Activated T-helper 17 cell treated with anti-CD3 and anti-CD28 coated beads, Interleukin-2, amount 50 U/mL, for 72 hours (primary cell): Measurements from ENCODE around the gene DPPA4. TPM values are rescaled to one million over a fixed set of nuclear protein-coding genes. Genes with fewer than 3 reads are reported as not detected.

ENCODE experiments used
- ATAC-seq: fragments of 150-1000 bp; cut with Tn5 transposase; replicated peaks from 2 replicates; pipeline ENCODE4 v1.10.0; 2021; ENCODE audit warnings: mild to moderate bottlenecking, moderate library complexity
- H3K27ac Mint-ChIP-seq: one replicate; pipeline ENCODE4 v1.8.0; 2022; ENCODE audit warnings: mixed read lengths
- H3K27me3 Mint-ChIP-seq: one replicate; pipeline ENCODE4 v1.8.0; 2022; ENCODE audit warnings: mixed read lengths
- H3K36me3 Mint-ChIP-seq: one replicate; pipeline ENCODE4 v1.8.0; 2022; ENCODE audit warnings: low read depth, mild to moderate bottlenecking, mixed read lengths
- H3K4me1 Mint-ChIP-seq: one replicate; pipeline ENCODE4 v1.8.0; 2022; ENCODE audit warnings: mixed read lengths
- H3K4me3 Mint-ChIP-seq: one replicate; pipeline ENCODE4 v1.8.0; 2022; ENCODE audit warnings: mild to moderate bottlenecking, mixed read lengths
- H3K9me3 Mint-ChIP-seq: one replicate; pipeline ENCODE4 v1.8.0; 2022; ENCODE audit warnings: mixed read lengths
- total RNA-seq, 2 donors: library from RNA; stranded (reverse); gene quantifications; one replicate each; pipeline ENCODE4 v1.2.3, GENCODE V29; 2022

Gene DPPA4
- total RNA-seq, 2 donors from 2014 or later = not detected

DNA sequence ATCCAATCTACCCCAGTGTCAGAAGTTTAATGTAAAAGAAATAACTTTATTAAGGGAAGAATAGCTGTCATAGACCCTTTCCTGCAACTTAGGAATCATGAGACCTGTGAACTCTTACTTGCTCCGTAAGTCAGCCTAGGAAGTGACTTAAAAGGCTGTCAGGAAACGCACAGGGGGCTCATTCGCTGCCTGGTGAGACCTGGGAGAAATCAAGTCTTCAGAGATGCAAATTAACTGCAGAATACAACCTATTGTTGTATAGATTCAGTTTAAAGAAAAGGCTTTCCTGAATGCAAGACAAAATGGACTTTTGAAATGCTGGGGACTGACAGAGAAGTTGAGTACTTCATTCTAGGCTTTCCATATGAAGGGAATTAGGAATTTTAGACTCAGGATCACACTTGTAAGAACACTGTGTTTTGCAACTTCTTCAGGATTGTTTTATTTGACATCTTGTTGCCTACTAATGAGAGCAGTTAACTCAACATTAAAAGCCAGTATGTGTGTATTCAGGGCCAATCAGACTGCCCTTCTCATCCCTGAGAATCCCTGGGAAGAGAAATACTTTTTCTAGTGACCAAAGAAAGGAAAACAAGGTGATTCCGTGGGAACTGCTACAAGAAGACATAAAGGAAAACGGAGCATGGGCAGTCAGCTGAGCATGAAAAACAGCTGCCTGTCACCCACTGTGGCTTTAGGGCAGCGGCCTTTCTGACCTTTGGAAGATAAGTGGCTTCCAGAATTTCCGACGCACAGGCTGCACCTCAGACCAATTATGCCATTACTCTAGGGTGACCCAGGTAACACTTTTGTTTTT is 18.5 kb upstream of the DPPA4 start:
- H3K9me3 Mint-ChIP-seq = no peaks in the 10 kb centered on the region
- H3K4me1 Mint-ChIP-seq = no peaks in the 10 kb centered on the region
- H3K27ac Mint-ChIP-seq = no peak overlapping the region
- no peaks in the 10 kb centered on the region for H3K36me3 Mint-ChIP-seq
- H3K27me3 Mint-ChIP-seq = peaks cover 3% of the 10 kb centered on the region
- no peak overlapping the region for H3K4me3 Mint-ChIP-seq
- ATAC-seq = no peak

DNA sequence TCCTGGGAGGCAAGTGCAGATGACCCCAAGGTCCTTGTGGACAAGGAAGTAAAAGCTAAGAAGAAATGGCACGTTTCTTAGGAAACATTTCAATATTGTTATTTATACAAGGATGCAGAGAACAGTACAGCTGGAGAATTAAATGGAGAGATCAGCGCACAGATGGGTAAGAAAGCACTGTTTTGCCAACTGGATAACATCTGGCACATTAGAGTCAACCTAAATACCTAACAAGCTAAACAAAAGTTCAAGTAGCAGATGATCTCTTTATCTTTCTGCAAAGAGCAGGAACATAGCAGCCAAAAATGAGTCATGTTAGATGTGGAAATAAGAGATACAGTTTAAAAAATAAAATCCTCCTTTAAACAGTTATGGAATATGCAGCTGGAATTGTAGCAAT is 15.7 kb upstream of the DPPA4 start:
- Mint-ChIP-seq H3K27ac (no peak overlapping the region), H3K27me3 (peaks cover 3% of the 10 kb centered on the region), H3K4me1 (no peaks in the 10 kb centered on the region), H3K4me3 (no peak overlapping the region), H3K9me3 (no peaks in the 10 kb centered on the region), H3K36me3 (no peaks in the 10 kb centered on the region)
- no peak for ATAC-seq

DNA sequence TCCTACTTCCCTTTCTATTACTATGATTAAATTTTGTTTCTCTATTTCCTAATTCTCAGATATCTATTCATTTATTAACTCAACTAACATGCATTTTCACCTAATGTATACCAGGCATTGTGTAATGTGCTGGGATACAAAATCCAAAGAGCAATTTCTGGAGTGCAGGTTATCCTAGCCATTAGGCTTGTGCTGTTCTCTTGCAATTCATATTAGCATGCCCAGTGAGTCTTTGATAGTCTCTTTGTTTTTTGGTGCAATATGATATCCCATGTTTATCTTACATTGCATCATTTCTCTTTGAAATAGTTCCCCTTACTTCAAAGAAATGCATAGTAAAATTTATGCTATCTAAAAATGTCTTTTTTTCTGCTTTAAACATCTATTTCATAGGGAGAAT is 13.9 kb upstream of the DPPA4 start:
- Mint-ChIP-seq H3K9me3 (no peaks in the 10 kb centered on the region), H3K4me3 (no peak overlapping the region), H3K27ac (no peak overlapping the region), H3K27me3 (no peaks in the 10 kb centered on the region), H3K36me3 (no peaks in the 10 kb centered on the region), H3K4me1 (no peaks in the 10 kb centered on the region)
- no peak for ATAC-seq

DNA sequence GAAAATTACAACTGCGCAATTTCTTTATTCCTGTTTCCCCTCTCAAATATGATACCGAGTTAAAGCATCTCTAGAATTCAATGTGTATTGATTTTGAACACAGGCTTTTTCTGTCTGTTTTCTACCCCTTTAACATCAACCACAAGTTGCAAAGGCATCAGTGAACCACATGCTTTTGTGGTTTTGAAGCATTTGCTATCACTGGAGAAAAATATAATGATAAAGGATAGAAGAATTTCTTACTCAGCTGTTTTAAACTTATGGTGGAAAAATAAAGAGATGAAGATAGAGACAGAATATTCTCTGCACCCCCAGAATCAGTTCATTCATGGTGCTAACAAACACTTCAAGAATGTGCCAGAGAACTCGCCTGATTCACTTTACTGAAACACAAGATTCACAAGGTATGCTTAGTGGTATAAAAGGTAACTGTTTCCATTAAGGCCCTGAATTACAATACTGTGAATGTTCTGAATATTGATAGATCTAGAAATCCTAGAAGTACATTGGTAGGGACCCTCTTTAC is 9.5 kb upstream of the DPPA4 start:
- no peak overlapping the region for H3K4me3 Mint-ChIP-seq
- H3K27ac Mint-ChIP-seq = no peak overlapping the region
- no peaks in the 10 kb centered on the region for H3K4me1 Mint-ChIP-seq
- H3K36me3 Mint-ChIP-seq = no peaks in the 10 kb centered on the region
- peaks cover 6% of the 10 kb centered on the region for H3K27me3 Mint-ChIP-seq
- no peak for ATAC-seq
- no peaks in the 10 kb centered on the region for H3K9me3 Mint-ChIP-seq

DNA sequence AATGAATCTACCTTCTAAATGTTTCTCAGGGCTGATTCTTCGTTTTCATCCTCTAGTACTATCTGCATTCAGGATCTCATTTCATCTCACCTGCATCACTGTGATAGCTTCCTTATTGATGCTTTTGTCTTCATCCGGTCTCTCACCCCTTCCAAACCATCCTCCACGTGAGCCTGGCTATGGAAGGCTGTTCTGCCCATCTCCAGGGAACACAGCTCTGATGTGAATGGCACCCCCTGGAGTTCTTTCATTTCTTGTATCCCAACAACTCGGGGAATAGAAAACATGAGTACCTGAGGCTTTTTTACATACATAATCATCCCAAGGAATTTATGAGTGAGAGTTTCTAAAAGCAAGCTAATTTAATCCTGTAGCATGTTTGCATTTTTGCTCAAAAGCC is 8.8 kb upstream of the DPPA4 start:
- H3K36me3 Mint-ChIP-seq = no peaks in the 10 kb centered on the region
- no peak overlapping the region for H3K27ac Mint-ChIP-seq
- H3K27me3 Mint-ChIP-seq = peaks cover 6% of the 10 kb centered on the region
- no peaks in the 10 kb centered on the region for H3K4me1 Mint-ChIP-seq
- no peak for ATAC-seq
- H3K4me3 Mint-ChIP-seq = no peak overlapping the region
- H3K9me3 Mint-ChIP-seq = no peaks in the 10 kb centered on the region

DNA sequence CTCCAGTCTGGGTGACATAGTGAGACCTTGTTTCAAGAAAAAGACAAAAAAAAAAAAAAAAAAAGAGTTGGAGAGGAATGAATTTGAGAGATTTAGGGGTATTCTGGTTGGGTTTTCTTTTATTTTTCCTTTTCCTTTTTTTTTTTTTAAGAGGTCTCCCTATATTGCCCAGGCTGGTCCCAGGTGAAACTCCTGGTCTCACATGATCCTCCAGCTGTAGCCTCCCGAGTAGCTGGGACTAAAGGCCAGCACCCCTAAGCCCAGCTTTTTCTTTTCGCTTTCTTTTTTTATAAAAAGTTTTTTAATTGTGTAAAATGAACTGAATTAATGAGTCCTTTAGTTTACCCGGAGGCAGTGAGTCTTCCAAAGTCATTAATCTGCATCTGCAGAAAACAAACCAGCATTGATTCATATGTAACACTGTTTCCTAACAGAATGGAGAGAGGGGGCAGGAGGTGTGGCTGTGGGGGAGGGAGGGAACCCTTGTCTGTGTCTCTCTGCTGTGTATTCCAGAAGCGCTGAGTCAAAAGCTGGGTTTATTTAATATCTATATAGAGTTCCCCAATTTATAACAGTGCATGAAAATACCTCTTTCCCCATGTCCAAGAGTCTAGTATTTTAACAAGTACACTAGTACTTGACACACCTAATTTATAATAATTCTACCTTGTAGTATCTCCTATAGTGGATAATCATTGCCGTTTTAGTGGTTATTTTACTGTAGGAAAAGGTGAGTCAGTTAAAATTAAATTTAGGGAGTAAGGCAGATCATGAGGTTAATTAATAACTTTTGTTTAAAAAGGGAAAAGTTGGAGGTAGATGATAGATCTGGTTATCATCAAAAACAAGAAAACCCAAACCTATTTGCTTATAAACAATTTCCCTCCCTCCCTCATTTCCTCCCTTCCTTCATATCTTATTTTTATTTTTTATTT is 2.6 kb upstream of the DPPA4 start:
- H3K4me1 Mint-ChIP-seq = peaks cover 7% of the 10 kb centered on the region
- H3K9me3 Mint-ChIP-seq = no peaks in the 10 kb centered on the region
- peaks cover 29% of the 10 kb centered on the region for H3K27me3 Mint-ChIP-seq
- ATAC-seq = no peak
- H3K4me3 Mint-ChIP-seq = no peak overlapping the region
- no peak overlapping the region for H3K27ac Mint-ChIP-seq
- H3K36me3 Mint-ChIP-seq = no peaks in the 10 kb centered on the region

DNA sequence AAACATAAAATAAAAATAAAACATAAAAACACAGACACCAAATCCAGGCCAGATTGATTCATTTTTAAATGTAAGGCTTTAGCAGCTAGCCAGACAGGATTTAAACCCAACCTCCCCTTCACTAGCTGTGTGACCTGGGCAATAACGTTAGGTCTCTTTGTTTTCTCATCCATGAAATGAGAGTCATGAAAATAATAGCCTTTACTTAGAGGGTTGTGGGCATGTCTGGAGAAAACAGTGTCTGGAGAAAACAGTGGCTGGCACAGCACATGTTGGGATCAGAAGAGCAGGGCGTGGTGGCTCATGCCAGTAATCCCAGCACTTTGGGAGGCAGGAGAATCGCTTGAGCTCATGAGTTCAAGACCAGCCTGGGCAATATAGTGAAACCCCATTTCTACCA is 1.9 kb upstream of the DPPA4 start:
- Mint-ChIP-seq H3K27me3 (peaks cover 28% of the 10 kb centered on the region), H3K4me1 (peaks cover 7% of the 10 kb centered on the region), H3K4me3 (no peak overlapping the region), H3K36me3 (no peaks in the 10 kb centered on the region), H3K27ac (no peak overlapping the region), H3K9me3 (no peaks in the 10 kb centered on the region)
- ATAC-seq = no peak

DNA sequence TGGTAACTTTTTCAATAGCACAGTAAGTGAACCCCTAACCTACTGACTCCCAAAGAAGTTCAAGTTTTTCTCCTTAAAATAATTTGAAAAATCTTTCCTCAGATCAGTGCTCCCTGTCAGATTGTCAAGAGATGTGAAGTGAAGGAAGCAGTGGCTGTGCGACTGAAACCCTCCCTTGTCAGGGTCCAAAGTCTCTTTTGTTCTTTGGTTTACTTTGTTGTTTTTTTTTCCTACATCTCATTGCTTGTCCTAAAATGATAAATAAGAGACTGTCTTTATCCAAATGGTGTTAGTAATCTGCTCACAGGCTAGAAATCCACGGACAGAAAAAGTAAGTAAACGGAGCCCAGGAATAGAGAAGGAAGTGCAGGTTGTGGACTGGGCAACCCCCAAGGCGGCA is 976 bp upstream of the DPPA4 start:
- H3K27me3 Mint-ChIP-seq = peaks cover 33% of the 10 kb centered on the region

DNA sequence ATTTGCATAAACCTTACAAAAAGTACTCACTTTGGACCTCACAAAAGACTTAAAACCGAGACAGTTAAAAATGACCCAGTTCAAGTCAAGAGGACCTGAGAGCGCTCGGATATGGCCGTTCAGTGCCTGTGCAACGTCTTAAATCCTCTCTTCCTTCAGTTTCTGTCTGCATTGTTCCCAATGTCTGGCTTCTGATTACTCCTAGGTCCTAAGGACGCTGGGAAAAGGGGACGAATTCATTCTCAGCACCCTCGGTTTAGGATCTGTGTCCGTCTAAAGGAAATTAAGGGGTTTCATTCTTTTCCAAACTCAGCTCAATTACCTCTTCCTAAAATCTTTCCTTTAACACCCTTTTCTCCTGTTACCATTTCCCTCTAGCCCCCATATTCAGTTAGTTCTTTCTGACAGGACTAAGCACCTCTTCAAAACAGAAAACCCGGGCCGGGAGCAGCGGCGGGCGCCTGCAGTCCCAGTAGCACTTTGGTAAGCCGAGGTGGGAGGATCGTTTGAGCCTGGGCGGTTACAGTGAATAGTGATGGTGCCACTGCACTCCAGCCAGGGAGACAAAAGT is 970 bp downstream of the DPPA4 start:
- no peak for ATAC-seq
- H3K27me3 Mint-ChIP-seq = peaks cover 33% of the 10 kb centered on the region
- H3K4me1 Mint-ChIP-seq = peaks cover 7% of the 10 kb centered on the region
- H3K36me3 Mint-ChIP-seq = no peaks in the 10 kb centered on the region
- no peak overlapping the region for H3K27ac Mint-ChIP-seq
- peak overlapping the region; percentile 62 for H3K4me3 Mint-ChIP-seq
- H3K9me3 Mint-ChIP-seq = no peaks in the 10 kb centered on the region

More for the DNA sequence above, 976 bp upstream of the DPPA4 start:
- Mint-ChIP-seq H3K9me3 (no peaks in the 10 kb centered on the region), H3K27ac (no peak overlapping the region), H3K36me3 (no peaks in the 10 kb centered on the region), H3K4me3 (no peak overlapping the region), H3K4me1 (peaks cover 7% of the 10 kb centered on the region)
- ATAC-seq = no peak

DNA sequence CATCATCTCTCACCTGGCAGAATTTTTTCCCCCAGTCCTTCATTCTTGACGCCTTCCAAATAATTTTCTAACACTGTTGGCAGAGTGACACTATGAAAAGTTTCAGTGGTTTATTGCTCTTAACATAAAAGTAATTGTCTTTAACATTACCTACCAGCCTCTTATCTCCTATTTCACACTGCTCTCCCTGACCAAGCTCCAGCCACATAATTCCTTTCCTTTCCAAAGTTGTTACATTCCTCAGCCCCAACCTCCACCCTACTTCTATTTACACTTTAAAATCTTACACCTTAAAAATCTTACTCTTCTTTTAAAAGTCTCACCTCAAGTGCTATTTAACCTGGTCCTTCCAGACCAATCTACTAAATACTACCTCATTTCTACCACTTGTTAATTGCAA is 2.8 kb downstream of the DPPA4 start:
- no peaks in the 10 kb centered on the region for H3K36me3 Mint-ChIP-seq
- H3K27ac Mint-ChIP-seq = no peak overlapping the region
- no peak overlapping the region for H3K4me3 Mint-ChIP-seq
- H3K27me3 Mint-ChIP-seq = peaks cover 33% of the 10 kb centered on the region
- ATAC-seq = no peak
- H3K9me3 Mint-ChIP-seq = no peaks in the 10 kb centered on the region
- H3K4me1 Mint-ChIP-seq = peaks cover 7% of the 10 kb centered on the region

DNA sequence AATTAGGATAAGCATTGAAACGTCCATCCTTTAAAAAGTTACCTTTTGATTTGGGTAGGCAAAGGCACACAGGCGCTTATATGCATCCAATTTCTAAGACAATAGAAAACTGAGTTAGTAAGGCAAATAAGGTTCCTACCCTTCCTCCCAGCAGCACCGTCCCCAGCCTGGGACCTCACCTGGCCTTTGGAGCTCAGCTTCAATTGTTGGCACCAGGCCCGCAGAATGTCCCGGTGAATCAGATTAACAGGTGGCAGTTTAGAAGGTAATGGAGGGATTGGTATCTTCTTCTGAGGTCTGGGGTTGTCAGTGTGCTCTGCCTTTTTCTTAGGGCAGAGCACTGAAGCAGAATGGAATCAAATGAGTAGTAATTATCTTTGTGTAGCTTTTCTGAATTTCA is 5.7 kb downstream of the DPPA4 start:
- no peak overlapping the region for H3K4me3 Mint-ChIP-seq
- no peak overlapping the region for H3K27ac Mint-ChIP-seq
- no peaks in the 10 kb centered on the region for H3K4me1 Mint-ChIP-seq
- H3K9me3 Mint-ChIP-seq = no peaks in the 10 kb centered on the region
- peaks cover 18% of the 10 kb centered on the region for H3K27me3 Mint-ChIP-seq
- ATAC-seq = no peak
- H3K36me3 Mint-ChIP-seq = no peaks in the 10 kb centered on the region

DNA sequence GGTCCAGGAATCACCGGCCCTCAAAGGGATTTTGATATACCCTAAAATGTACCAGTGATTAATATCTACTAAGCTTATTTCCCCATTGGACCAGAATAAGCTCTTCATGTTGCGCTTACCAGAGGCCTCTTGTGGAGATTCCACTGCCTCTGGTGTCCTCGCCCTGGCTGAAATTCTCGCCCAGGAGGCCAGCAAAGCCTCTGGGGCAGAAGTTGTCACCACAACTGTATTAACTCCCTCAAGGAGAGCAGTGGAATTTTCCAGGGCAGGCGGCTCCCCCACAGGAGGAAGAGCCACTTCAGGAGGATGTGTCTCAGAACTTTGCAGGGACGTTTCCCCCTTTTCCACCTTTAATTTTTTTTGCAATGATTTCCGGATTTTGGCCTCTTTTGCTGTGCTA is 6.9 kb downstream of the DPPA4 start:
- H3K27ac Mint-ChIP-seq = no peak overlapping the region
- no peak overlapping the region for H3K4me3 Mint-ChIP-seq
- no peaks in the 10 kb centered on the region for H3K36me3 Mint-ChIP-seq
- ATAC-seq = no peak
- peaks cover 18% of the 10 kb centered on the region for H3K27me3 Mint-ChIP-seq
- no peaks in the 10 kb centered on the region for H3K4me1 Mint-ChIP-seq
- no peaks in the 10 kb centered on the region for H3K9me3 Mint-ChIP-seq

DNA sequence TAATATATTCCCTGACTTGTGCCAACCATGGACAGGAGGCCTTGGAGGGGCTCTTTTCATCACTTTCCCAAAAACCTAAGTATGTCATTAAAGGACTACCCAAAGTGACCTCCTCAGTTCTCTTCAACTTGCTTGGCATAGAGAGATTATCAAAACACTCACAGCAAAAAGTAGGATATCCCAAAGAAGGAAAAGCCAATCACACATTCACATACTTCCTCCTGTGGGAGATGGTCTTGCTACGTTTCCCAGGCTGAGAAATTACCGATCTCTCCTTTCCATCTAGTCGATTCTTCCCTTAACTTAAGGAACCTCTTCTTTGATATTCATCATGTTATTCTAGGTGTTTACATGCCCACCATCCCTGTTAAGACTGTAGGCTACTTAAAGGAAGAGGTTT is 9.1 kb downstream of the DPPA4 start:
- Mint-ChIP-seq H3K4me3 (no peak overlapping the region), H3K27ac (no peak overlapping the region), H3K36me3 (no peaks in the 10 kb centered on the region), H3K9me3 (no peaks in the 10 kb centered on the region), H3K27me3 (peaks cover 9% of the 10 kb centered on the region), H3K4me1 (no peaks in the 10 kb centered on the region)
- ATAC-seq = no peak

DNA sequence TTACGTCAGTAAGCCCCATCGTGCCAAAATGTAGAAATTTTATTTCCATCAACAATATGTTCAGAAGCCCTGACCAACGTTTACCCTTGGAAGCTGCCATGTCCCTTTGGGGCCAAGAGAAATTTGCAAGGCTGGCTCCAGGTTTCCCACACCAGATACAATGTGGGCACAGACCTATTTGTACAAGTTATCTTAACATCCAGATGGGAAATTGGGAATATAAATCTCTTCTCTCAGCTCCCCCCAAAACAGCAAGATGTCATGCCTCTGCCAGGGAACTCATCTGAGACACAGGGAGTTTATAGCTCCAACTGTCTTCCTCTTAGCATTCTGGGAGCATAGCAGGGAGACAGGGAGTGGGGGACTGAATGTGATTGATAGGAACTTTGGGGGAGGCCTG is 11.7 kb downstream of the DPPA4 start:
- no peak for ATAC-seq
- Mint-ChIP-seq H3K27ac (no peak overlapping the region), H3K36me3 (no peaks in the 10 kb centered on the region), H3K27me3 (peaks cover 9% of the 10 kb centered on the region), H3K4me3 (no peak overlapping the region), H3K4me1 (no peaks in the 10 kb centered on the region), H3K9me3 (no peaks in the 10 kb centered on the region)
